ENCODE measurements around the gene FEZF1.

Gene FEZF1

GRCh38 chr7:122339145-122339904 lies 34.8 kb upstream of the FEZF1 start:
- Histone ChIP-seq H3K4me2 (ENCODE audit: low read length) (no peak overlapping the region), H3K4me1 (ENCODE audit: control insufficient read depth, low read length) (no peaks in the 10 kb centered on the region), H4K20me1 (ENCODE audit: control insufficient read depth, insufficient read depth, low read depth, low read length) (no peaks in the 10 kb centered on the region), H3F3A (ENCODE audit: control insufficient read depth, insufficient read depth) (no peaks in the 10 kb centered on the region), H3K36me3 (ENCODE audit: control insufficient read depth, low read length) (no peaks in the 10 kb centered on the region), H3K9me2 (replicated peaks; ENCODE audit: control insufficient read depth, low read length) (no peaks in the 10 kb centered on the region), H3K79me2 (ENCODE audit: control insufficient read depth, low read length) (no peaks in the 10 kb centered on the region), H3K27ac (ENCODE audit: low read depth, low read length) (no peak overlapping the region), H3K4me3 (ENCODE audit: low read length) (no peak overlapping the region), H3K27me3 (ENCODE audit: control insufficient read depth, low read length) (no peaks in the 10 kb centered on the region), H3K9me3 (ENCODE audit: control insufficient read depth, insufficient read depth, low read length) (no peaks in the 10 kb centered on the region)
- TF ChIP-seq EZH2phosphoT487 (IDR thresholded peaks at IDR 0.05; ENCODE audit: borderline replicate concordance, low read length) (no peak), CTCF (IDR thresholded peaks at IDR 0.05; ENCODE audit: low read depth, low read length, poor library complexity, severe bottlenecking) (no peak)

- no peaks in the 10 kb centered on the region for H3K9me2 ChIP-seq (replicated peaks; ENCODE audit: control insufficient read depth, low read length)
- H3K9me3 ChIP-seq (ENCODE audit: control insufficient read depth, insufficient read depth, low read length), result no peaks in the 10 kb centered on the region
- H3K27me3 ChIP-seq (ENCODE audit: control insufficient read depth, low read length), result no peaks in the 10 kb centered on the region
- H3K79me2 ChIP-seq (ENCODE audit: control insufficient read depth, low read length), result no peaks in the 10 kb centered on the region
- no peak overlapping the region for H3K4me3 ChIP-seq (ENCODE audit: low read length)
- H3K36me3 ChIP-seq (ENCODE audit: control insufficient read depth, low read length), result no peaks in the 10 kb centered on the region
- TF ChIP-seq EZH2phosphoT487 (IDR thresholded peaks at IDR 0.05; ENCODE audit: borderline replicate concordance, low read length) (no peak), CTCF (IDR thresholded peaks at IDR 0.05; ENCODE audit: low read depth, low read length, poor library complexity, severe bottlenecking) (no peak)
- H3K27ac ChIP-seq (ENCODE audit: low read depth, low read length), result no peak overlapping the region
- H4K20me1 ChIP-seq (ENCODE audit: control insufficient read depth, insufficient read depth, low read depth, low read length), result no peaks in the 10 kb centered on the region
- H3K4me2 ChIP-seq (ENCODE audit: low read length), result no peak overlapping the region
- no peaks in the 10 kb centered on the region for H3K4me1 ChIP-seq (ENCODE audit: control insufficient read depth, low read length)
- H3F3A ChIP-seq (ENCODE audit: control insufficient read depth, insufficient read depth), result no peaks in the 10 kb centered on the region
These were observed 32.5 kb upstream of the FEZF1 start for GRCh38 chr7:122337011-122337410.

- TF ChIP-seq CTCF (IDR thresholded peaks at IDR 0.05; ENCODE audit: low read depth, low read length, poor library complexity, severe bottlenecking) (no peak), EZH2phosphoT487 (IDR thresholded peaks at IDR 0.05; ENCODE audit: borderline replicate concordance, low read length) (no peak)
- Histone ChIP-seq H3K27me3 (ENCODE audit: control insufficient read depth, low read length) (no peaks in the 10 kb centered on the region), H3K4me1 (ENCODE audit: control insufficient read depth, low read length) (no peaks in the 10 kb centered on the region)
These were observed 24.7 kb upstream of the FEZF1 start for GRCh38 chr7:122329145-122329802.

More at GRCh38 chr7:122329145-122329802, 24.7 kb upstream of the FEZF1 start:
- Histone ChIP-seq H3K79me2 (ENCODE audit: control insufficient read depth, low read length) (no peaks in the 10 kb centered on the region), H3K4me3 (ENCODE audit: low read length) (no peak overlapping the region), H4K20me1 (ENCODE audit: control insufficient read depth, insufficient read depth, low read depth, low read length) (no peaks in the 10 kb centered on the region), H3K9me3 (ENCODE audit: control insufficient read depth, insufficient read depth, low read length) (no peaks in the 10 kb centered on the region), H3K4me2 (ENCODE audit: low read length) (no peak overlapping the region), H3K27ac (ENCODE audit: low read depth, low read length) (no peak overlapping the region), H3F3A (ENCODE audit: control insufficient read depth, insufficient read depth) (no peaks in the 10 kb centered on the region), H3K9me2 (replicated peaks; ENCODE audit: control insufficient read depth, low read length) (no peaks in the 10 kb centered on the region), H3K36me3 (ENCODE audit: control insufficient read depth, low read length) (no peaks in the 10 kb centered on the region)
